Stimulated activated memory B cell treated with anti-CD40 and anti-IgM and Interleukin-4, amounts not matched to agents 10 μg/mL and 1 μg/mL and 100 μg/mL, for 72 hours (primary cell): ENCODE measurements around the gene PPM1A.

Experiments used
- ATAC-seq: fragments of 150-1000 bp; cut with Tn5 transposase; 2 replicates; pipeline ENCODE4 v1.10.0; 2021
- H3K27ac Mint-ChIP-seq: one replicate; pipeline ENCODE4 v1.8.0; 2022; ENCODE audit warnings: mild to moderate bottlenecking, mixed read lengths
- H3K27me3 Mint-ChIP-seq: one replicate; pipeline ENCODE4 v1.8.0; 2022; ENCODE audit warnings: mixed read lengths
- H3K36me3 Mint-ChIP-seq: one replicate; pipeline ENCODE4 v1.8.0; 2022; ENCODE audit warnings: mixed read lengths
- H3K4me1 Mint-ChIP-seq: one replicate; pipeline ENCODE4 v1.8.0; 2022; ENCODE audit warnings: mixed read lengths
- H3K4me3 Mint-ChIP-seq: one replicate; pipeline ENCODE4 v1.8.0; 2022; ENCODE audit warnings: mild to moderate bottlenecking, moderate library complexity, mixed read lengths
- H3K9me3 Mint-ChIP-seq: one replicate; pipeline ENCODE4 v1.8.0; 2022; ENCODE audit warnings: mixed read lengths

PPM1A gene

DNA sequence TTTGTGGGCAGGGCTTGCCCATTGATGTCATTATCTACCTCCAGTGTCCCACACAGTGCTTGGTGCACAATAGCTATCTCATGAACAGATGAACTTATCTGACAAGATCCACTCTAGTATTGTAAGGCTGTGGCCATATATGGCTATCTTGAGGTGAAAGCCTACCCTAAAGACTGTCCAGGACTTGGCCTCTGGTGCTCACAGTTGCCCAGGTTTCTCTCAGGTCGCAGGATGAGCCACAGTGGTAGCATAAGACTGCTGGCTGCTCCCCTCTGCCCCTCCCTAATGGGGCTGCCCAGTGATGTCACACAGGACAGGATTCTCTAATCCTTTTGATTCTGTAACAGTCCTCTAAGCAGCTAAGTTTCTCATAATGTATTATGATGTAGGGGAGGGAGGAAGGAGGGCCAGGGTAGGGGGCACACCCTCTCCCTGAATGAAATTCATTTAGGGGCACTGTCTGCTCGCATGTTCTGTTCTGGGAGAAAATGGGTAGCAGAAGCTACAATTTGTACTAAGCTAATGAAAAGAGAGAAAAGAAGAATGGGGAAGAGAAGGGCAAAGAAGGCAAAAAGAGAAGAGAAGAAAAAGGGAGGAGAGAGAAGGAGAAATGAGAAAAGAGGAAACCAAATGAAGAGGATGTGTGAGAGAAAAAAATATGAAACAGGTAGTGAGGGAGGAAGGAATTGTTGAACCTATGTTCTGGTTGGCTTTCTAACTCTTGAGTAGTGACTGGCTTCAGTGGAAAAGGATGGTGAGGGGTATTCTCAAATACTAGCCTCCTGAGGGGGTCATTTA is 3.4 kb upstream of the PPM1A start:
- H3K27ac Mint-ChIP-seq = peak overlapping the region; percentile 14
- no peaks in the 10 kb centered on the region for H3K9me3 Mint-ChIP-seq
- H3K36me3 Mint-ChIP-seq = no peaks in the 10 kb centered on the region
- peaks cover 23% of the 10 kb centered on the region for H3K4me1 Mint-ChIP-seq
- no peaks in the 10 kb centered on the region for H3K27me3 Mint-ChIP-seq
- ATAC-seq = no peak
- H3K4me3 Mint-ChIP-seq = no peak overlapping the region

DNA sequence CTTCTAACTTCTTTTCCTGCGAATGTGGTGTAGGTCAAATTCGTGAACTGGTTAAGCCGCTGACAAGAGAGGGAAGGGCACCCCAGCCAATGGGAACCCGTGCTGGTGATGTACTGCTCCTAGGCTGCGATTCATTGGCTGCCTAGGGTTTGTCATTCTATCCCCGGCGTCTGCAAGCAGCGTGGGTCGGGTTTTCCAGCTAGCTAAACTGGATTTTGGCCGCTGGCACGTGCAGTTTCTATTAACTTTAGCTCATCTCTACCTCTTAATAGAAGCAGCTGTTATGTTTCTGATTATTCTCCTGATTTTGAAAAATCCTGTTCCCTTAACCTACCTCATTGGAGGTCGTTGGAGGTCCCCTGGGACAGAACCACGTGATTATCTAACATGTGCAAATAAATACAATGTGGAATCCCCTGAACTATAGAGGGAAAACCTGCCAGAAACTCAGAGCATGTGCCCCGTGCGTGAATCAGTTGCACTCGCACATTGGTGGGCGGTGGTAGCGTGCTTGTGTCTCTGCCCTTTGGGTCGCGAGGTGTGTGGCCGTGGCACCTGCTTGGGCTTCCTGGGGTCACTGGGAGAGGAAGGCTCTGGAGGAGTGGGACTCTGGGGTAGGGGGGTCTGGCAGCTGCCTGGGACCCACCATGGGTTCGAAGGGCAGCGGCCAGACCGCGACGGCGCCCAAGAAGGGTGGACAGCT is 876 bp upstream of the PPM1A start:
- ATAC-seq = peak; percentile 78
- Mint-ChIP-seq H3K27ac (peak overlapping the region; percentile 99), H3K27me3 (no peaks in the 10 kb centered on the region), H3K4me3 (peak overlapping the region; percentile 99), H3K4me1 (peaks cover 45% of the 10 kb centered on the region), H3K36me3 (no peaks in the 10 kb centered on the region), H3K9me3 (no peaks in the 10 kb centered on the region)

GRCh38 chr14:60249321-60250256 is 568 bp downstream of the PPM1A start:
- H3K27me3 Mint-ChIP-seq = no peaks in the 10 kb centered on the region
- ATAC-seq = peak; percentile 66
- H3K4me1 Mint-ChIP-seq = peaks cover 55% of the 10 kb centered on the region

DNA sequence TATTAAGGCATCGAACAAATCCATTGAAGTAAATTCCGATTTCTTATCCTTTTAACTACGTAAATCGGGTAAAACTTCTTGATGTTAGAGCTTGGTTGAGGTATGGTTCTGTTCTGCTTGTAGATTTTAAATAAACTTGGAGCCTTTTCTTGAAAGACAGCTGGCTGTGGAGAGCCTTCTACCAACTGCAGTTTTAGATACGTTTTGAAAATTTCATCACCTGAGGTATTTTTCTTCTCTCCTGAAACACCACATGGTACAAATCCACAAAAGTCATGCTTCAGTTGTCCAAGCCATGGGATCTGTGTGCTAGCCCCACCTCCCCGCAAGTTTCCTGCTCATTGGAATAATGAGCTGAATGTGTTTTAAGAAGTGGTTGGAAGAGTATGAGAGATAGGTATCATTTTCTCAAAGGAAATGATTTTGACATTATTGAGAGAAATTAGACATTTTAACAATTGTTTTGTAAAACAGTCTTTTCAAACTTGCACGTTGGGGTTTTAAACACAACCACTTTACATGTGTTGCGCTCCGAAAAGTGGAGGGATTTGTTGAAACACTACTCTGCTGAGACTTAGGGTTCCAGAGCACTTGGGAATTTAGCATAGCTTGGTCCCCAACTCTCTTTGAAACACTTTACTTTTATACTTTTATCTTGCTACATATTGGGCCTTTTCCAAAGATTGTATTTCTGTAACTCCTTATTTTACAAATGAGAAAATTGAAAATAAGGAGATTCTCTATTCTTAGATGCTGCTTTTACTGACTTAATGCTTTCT is 1.4 kb downstream of the PPM1A start:
- no peak for ATAC-seq
- Mint-ChIP-seq H3K27me3 (no peaks in the 10 kb centered on the region), H3K9me3 (no peaks in the 10 kb centered on the region), H3K4me3 (peak overlapping the region; percentile 76), H3K36me3 (peaks cover 5% of the 10 kb centered on the region), H3K4me1 (peaks cover 60% of the 10 kb centered on the region), H3K27ac (peak overlapping the region; percentile 99)

More at GRCh38 chr14:60249321-60250256, 568 bp downstream of the PPM1A start:
- Mint-ChIP-seq H3K36me3 (no peaks in the 10 kb centered on the region), H3K9me3 (no peaks in the 10 kb centered on the region), H3K27ac (peak overlapping the region; percentile 99), H3K4me3 (peak overlapping the region; percentile 99)

- Mint-ChIP-seq H3K9me3 (no peaks in the 10 kb centered on the region), H3K4me1 (peaks cover 69% of the 10 kb centered on the region), H3K36me3 (peaks cover 5% of the 10 kb centered on the region), H3K27me3 (no peaks in the 10 kb centered on the region), H3K27ac (peak overlapping the region; percentile 28), H3K4me3 (peak overlapping the region; percentile 28)
- ATAC-seq = no peak
Measured at GRCh38 chr14:60251877-60252276, 2.9 kb downstream of the PPM1A start.

DNA sequence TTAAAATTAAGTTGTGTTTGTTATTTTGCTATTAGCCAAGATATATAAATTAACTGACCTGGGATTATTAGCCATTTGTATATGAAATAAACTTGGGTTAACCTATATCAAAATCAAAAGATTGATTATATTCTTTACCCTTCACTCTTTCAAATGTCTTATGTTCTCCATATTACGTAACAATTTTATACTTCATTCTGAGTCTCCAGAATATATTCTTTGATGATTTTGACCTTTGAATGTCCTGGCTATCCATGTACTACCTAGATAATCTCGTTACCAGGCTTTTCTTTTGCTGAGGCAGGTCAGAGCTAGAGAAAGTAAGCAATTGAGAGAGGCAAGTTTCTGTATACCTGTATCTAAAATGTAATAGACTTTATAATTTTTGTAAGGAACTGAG is 3.6 kb downstream of the PPM1A start:
- Mint-ChIP-seq H3K4me1 (peaks cover 67% of the 10 kb centered on the region), H3K4me3 (no peak overlapping the region), H3K9me3 (no peaks in the 10 kb centered on the region), H3K27ac (no peak overlapping the region), H3K36me3 (peaks cover 5% of the 10 kb centered on the region), H3K27me3 (no peaks in the 10 kb centered on the region)
- ATAC-seq = no peak

DNA sequence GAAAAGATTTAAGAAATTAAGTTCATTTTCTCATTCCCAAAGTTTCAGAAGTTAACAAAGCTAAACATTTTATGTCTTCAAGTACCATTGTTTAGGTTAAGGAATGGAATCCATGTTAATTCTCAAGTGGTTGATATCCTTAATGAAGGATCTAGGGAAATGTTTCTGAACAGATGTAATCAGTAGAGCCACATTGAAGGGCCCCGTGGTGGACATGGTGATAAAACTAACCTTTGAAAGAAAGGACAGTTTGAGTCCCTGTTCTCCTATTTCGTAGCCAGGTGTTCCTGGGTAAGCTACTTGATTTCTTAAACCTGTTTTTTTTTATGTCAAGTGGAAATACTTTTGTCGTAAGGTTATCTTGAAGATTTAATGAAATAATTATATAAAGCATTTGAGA is 4.6 kb downstream of the PPM1A start:
- no peak overlapping the region for H3K4me3 Mint-ChIP-seq
- H3K9me3 Mint-ChIP-seq = no peaks in the 10 kb centered on the region
- H3K27ac Mint-ChIP-seq = no peak overlapping the region
- peaks cover 58% of the 10 kb centered on the region for H3K4me1 Mint-ChIP-seq
- no peak for ATAC-seq
- H3K27me3 Mint-ChIP-seq = no peaks in the 10 kb centered on the region
- peaks cover 5% of the 10 kb centered on the region for H3K36me3 Mint-ChIP-seq

DNA sequence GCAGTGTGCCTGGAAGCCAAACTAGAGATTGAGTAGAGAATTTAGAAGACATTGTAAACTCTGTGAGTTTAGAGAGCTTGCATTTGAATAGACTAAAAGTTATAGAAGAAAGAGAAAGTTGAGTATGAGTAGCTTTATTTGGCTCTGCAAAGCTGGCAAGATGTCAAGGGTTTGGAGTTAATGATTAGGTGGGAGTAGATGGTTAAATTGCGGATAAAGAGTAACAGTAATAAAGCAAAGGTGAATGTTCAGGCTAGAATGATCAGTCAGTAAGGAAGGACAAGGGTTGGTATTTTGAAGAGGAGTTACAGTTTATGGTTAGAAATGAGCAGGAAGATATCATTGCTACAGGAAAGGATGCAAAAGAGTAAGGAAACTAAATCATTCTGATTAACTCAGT is 5.2 kb downstream of the PPM1A start:
- peaks cover 5% of the 10 kb centered on the region for H3K36me3 Mint-ChIP-seq
- peaks cover 62% of the 10 kb centered on the region for H3K4me1 Mint-ChIP-seq
- H3K9me3 Mint-ChIP-seq = no peaks in the 10 kb centered on the region
- ATAC-seq = no peak
- H3K4me3 Mint-ChIP-seq = no peak overlapping the region
- no peak overlapping the region for H3K27ac Mint-ChIP-seq
- H3K27me3 Mint-ChIP-seq = no peaks in the 10 kb centered on the region

- ATAC-seq = no peak
- H3K4me1 Mint-ChIP-seq = peaks cover 55% of the 10 kb centered on the region
Measured at GRCh38 chr14:60257865-60258264, 8.8 kb downstream of the PPM1A start.

GRCh38 chr14:60265163-60265562 is 16.1 kb downstream of the PPM1A start:
- Mint-ChIP-seq H3K4me3 (no peak overlapping the region), H3K27ac (no peak overlapping the region), H3K4me1 (peaks cover 36% of the 10 kb centered on the region), H3K36me3 (peaks cover 33% of the 10 kb centered on the region), H3K9me3 (no peaks in the 10 kb centered on the region), H3K27me3 (no peaks in the 10 kb centered on the region)
- ATAC-seq = no peak

More at GRCh38 chr14:60257865-60258264, 8.8 kb downstream of the PPM1A start:
- no peak overlapping the region for H3K27ac Mint-ChIP-seq
- no peaks in the 10 kb centered on the region for H3K9me3 Mint-ChIP-seq
- peaks cover 10% of the 10 kb centered on the region for H3K36me3 Mint-ChIP-seq
- no peaks in the 10 kb centered on the region for H3K27me3 Mint-ChIP-seq
- H3K4me3 Mint-ChIP-seq = no peak overlapping the region

DNA sequence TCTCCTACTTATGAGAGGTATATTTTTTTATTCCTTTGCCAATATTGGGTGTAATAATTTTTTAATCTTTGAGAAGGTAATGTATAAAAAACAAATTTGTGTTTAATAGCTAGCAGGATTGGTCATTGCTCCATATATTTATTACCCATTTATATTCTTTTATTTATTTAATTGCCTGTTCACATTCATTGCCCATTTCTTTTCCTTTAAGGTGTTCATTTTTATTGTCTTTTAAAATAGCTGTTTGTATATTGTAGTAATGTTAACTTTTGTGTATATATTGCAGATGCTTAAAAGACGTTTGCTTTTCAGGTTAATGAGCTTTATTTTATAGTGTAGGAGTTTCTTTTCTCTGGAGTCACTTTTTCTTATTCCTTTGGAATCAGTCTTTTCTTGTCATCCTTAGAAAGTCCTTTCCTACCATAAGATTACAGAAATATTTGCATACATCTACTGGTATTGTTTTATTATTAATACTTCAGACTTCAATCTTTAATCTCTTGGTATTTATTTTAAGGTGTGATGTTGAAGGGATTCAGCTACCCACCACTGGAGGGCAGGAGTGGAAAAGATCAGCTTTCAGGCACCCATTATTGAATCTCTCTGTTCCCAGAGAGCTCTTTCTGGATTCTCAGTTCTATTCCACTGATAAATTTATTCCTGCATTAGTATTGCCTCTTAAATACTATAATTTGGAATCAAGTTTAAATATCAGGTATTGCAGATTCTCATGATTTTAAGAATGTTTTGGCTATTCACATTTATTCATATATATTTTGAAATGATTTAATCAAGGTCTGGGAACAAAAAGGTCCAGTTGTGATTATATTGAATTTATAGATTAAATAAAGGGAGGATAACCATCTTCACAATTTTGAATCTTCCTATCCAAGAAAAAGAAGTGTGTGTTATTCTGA is 17.3 kb downstream of the PPM1A start:
- Mint-ChIP-seq H3K4me1 (peaks cover 29% of the 10 kb centered on the region), H3K36me3 (peaks cover 32% of the 10 kb centered on the region), H3K9me3 (no peaks in the 10 kb centered on the region), H3K27me3 (no peaks in the 10 kb centered on the region), H3K4me3 (no peak overlapping the region), H3K27ac (no peak overlapping the region)
- ATAC-seq = no peak

- Mint-ChIP-seq H3K27me3 (no peaks in the 10 kb centered on the region), H3K4me1 (peaks cover 59% of the 10 kb centered on the region), H3K36me3 (peaks cover 26% of the 10 kb centered on the region), H3K9me3 (no peaks in the 10 kb centered on the region), H3K27ac (no peak overlapping the region), H3K4me3 (no peak overlapping the region)
- ATAC-seq = no peak
Measured at GRCh38 chr14:60272177-60272576, 23.2 kb downstream of the PPM1A start.

DNA sequence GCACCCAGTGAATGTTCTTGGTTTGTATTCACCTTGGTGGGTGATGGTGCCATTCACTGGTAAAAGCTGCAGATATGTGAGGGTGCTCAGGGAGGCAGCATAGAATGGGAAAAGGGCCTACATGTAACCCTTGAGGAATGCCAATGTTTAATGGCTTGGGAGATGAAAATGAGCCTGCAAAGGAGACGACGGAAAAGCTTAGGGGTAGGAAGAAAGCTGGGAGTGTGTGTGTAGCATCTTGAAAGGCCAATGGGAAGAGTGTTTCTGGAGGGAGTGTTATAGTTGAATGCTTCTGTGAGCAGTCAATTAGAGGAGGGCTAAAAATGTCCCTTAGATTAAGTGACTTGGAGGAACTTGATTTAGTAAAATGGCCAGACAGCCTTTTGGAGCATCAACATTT is 24.9 kb downstream of the PPM1A start:
- peaks cover 65% of the 10 kb centered on the region for H3K4me1 Mint-ChIP-seq
- H3K27me3 Mint-ChIP-seq = no peaks in the 10 kb centered on the region
- ATAC-seq = no peak
- no peaks in the 10 kb centered on the region for H3K9me3 Mint-ChIP-seq
- H3K36me3 Mint-ChIP-seq = peaks cover 32% of the 10 kb centered on the region
- H3K4me3 Mint-ChIP-seq = no peak overlapping the region
- H3K27ac Mint-ChIP-seq = no peak overlapping the region

GRCh38 chr14:60274448-60274847 is 25.4 kb downstream of the PPM1A start:
- Mint-ChIP-seq H3K27ac (no peak overlapping the region), H3K27me3 (no peaks in the 10 kb centered on the region), H3K36me3 (peaks cover 27% of the 10 kb centered on the region), H3K4me3 (no peak overlapping the region), H3K4me1 (peaks cover 64% of the 10 kb centered on the region), H3K9me3 (no peaks in the 10 kb centered on the region)
- ATAC-seq = no peak
